Measurements from ENCODE around the gene BRIP1. TPM values are rescaled to one million over a fixed set of nuclear protein-coding genes. Genes with fewer than 3 reads are reported as not detected.

Gene BRIP1
- total and polyA plus RNA-seq, 9 of the 15 experiments (the other 6 are each of a cell fraction or from before 2014, with no cell fraction given) = 2.4 to 17.5 (median 11.2) TPM

DNA sequence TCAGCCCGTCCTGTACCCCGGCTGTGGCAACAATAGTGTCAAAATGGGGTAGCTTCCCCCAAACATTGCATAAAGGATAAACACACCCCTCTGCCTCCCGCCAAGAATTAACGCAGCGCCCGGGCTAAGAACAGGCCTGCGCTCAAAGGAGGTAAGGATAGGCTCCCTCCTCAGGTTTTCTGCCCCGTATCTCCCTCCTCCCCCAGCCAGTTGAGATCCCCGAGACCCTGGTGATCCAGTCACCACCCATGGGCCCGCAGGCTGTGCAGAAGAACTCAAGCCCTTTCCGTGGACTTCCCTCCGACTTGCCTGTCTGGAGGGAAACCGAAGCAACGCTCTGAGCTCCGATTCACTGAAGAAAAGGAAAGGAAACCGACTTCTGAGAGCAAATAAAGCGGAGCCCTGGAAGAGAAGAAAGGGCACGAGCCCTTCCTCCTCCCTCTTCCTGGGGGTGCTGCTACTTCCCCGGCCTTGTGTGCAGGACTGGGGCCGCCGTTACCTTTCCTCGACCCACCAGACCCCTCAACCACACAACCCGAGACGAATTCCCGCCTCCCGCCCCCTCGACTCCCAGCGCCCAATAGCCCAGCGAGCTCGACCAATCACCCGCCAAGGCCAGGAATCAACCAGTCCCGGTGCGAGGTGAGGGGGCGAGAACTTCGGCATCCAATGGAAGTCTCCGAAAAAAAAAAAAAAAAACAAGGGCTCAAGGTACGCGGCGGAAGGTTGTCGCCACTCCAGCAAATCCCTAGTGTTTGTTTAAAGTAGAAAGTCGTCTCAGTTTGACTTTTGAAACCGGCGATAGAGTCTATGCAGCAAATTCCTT is at the start of gene BRIP1 (continued):
- TF ChIP-seq, protein P1, sequence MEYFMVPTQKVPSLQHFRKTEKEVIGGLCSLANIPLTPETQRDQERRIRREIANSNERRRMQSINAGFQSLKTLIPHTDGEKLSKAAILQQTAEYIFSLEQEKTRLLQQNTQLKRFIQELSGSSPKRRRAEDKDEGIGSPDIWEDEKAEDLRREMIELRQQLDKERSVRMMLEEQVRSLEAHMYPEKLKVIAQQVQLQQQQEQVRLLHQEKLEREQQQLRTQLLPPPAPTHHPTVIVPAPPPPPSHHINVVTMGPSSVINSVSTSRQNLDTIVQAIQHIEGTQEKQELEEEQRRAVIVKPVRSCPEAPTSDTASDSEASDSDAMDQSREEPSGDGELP (CRISPR knock-in tag; IDR thresholded peaks at IDR 0.05; ENCODE audit: borderline replicate concordance) = peak; percentile 67; the same call in 1 of the 2 replicates
- TF ChIP-seq, protein P2, sequence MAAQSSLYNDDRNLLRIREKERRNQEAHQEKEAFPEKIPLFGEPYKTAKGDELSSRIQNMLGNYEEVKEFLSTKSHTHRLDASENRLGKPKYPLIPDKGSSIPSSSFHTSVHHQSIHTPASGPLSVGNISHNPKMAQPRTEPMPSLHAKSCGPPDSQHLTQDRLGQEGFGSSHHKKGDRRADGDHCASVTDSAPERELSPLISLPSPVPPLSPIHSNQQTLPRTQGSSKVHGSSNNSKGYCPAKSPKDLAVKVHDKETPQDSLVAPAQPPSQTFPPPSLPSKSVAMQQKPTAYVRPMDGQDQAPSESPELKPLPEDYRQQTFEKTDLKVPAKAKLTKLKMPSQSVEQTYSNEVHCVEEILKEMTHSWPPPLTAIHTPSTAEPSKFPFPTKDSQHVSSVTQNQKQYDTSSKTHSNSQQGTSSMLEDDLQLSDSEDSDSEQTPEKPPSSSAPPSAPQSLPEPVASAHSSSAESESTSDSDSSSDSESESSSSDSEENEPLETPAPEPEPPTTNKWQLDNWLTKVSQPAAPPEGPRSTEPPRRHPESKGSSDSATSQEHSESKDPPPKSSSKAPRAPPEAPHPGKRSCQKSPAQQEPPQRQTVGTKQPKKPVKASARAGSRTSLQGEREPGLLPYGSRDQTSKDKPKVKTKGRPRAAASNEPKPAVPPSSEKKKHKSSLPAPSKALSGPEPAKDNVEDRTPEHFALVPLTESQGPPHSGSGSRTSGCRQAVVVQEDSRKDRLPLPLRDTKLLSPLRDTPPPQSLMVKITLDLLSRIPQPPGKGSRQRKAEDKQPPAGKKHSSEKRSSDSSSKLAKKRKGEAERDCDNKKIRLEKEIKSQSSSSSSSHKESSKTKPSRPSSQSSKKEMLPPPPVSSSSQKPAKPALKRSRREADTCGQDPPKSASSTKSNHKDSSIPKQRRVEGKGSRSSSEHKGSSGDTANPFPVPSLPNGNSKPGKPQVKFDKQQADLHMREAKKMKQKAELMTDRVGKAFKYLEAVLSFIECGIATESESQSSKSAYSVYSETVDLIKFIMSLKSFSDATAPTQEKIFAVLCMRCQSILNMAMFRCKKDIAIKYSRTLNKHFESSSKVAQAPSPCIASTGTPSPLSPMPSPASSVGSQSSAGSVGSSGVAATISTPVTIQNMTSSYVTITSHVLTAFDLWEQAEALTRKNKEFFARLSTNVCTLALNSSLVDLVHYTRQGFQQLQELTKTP (IDR thresholded peaks at IDR 0.05; ENCODE audit: low read depth in 1 of 2, partially characterized antibody in 2 of 2) = peak in 1 of 2 experiments; percentile 17
- peak; percentile 56; the same call in 1 of the 2 replicates for TF ChIP-seq CREM (IDR thresholded peaks at IDR 0.05; ENCODE audit: low read depth)
- no peak for TF ChIP-seq XRCC4 (IDR thresholded peaks at IDR 0.05; ENCODE audit: extremely low read depth, insufficient read depth, insufficient read length)
- TF ChIP-seq PTBP1 (IDR thresholded peaks at IDR 0.05; ENCODE audit: low read depth, low read length) = no peak
- TF ChIP-seq, protein P3, sequence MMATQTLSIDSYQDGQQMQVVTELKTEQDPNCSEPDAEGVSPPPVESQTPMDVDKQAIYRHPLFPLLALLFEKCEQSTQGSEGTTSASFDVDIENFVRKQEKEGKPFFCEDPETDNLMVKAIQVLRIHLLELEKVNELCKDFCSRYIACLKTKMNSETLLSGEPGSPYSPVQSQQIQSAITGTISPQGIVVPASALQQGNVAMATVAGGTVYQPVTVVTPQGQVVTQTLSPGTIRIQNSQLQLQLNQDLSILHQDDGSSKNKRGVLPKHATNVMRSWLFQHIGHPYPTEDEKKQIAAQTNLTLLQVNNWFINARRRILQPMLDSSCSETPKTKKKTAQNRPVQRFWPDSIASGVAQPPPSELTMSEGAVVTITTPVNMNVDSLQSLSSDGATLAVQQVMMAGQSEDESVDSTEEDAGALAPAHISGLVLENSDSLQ (IDR thresholded peaks at IDR 0.05) = peak; percentile 57
- no peak for TF ChIP-seq GATAD2B (IDR thresholded peaks at IDR 0.05; ENCODE audit: borderline replicate concordance)
- TF ChIP-seq FOSL1 (tag; conservative IDR thresholded peaks at IDR 0.05) = 0 out of 2 replicates have a peak, but pooled peaks have one; percentile 12
- TF ChIP-seq TAF1 (IDR thresholded peaks at IDR 0.05; ENCODE audit: control insufficient read depth, extremely low read depth, insufficient read depth, low read length, severe bottlenecking) = peak; percentile 85
- TF ChIP-seq PHF20 (IDR thresholded peaks at IDR 0.05; ENCODE audit: partially characterized antibody) = peak; percentile 73
- 0 out of 2 replicates have a peak, but pooled peaks have one; percentile 29 for TF ChIP-seq DPF2 (IDR thresholded peaks at IDR 0.05)
- peak; percentile 24 for TF ChIP-seq HCFC1 (IDR thresholded peaks at IDR 0.05; ENCODE audit: low read depth, low read length)
- TF ChIP-seq MYC (IDR thresholded peaks at IDR 0.05; ENCODE audit: low read depth, low read length) = peak; percentile 29; the same call in 1 of the 2 replicates
- TF ChIP-seq MYC (CRISPR knock-in tag; IDR thresholded peaks at IDR 0.05; ENCODE audit: borderline replicate concordance, low read depth) = no peak
- TF ChIP-seq ZNF316 (IDR thresholded peaks at IDR 0.05) = 0 out of 2 replicates have a peak, but pooled peaks have one; percentile 30
- peak; percentile 87 for TF ChIP-seq RBBP5 (IDR thresholded peaks at IDR 0.05; ENCODE audit: borderline replicate concordance, insufficient read depth, low read length, poor library complexity, severe bottlenecking)
- peak in 1 of 2 experiments; percentile 40; a peak in 1 of 4 replicates for TF ChIP-seq SIN3A (IDR thresholded peaks at IDR 0.05; ENCODE audit: borderline replicate concordance in 2 of 2, control insufficient read depth in 1 of 2, low read depth in 2 of 2, low read length in 2 of 2)
- peak; percentile 39 for TF ChIP-seq HNRNPLL (IDR thresholded peaks at IDR 0.05; ENCODE audit: low read depth, low read length, poor library complexity, severe bottlenecking)
- peak; percentile 92 for TF ChIP-seq TBP (optimal IDR thresholded peaks at IDR 0.05; ENCODE audit: low read depth, low read length)
- TF ChIP-seq ZNF263 (CRISPR knock-in tag; IDR thresholded peaks at IDR 0.05; ENCODE audit: borderline replicate concordance) = 0 out of 2 replicates have a peak, but pooled peaks have one; percentile 19
- TF ChIP-seq TAF7 (tag; IDR thresholded peaks at IDR 0.05) = peak; percentile 37; the same call in 1 of the 2 replicates
